ENCODE results near the gene FLNB.

FLNB gene

DNA sequence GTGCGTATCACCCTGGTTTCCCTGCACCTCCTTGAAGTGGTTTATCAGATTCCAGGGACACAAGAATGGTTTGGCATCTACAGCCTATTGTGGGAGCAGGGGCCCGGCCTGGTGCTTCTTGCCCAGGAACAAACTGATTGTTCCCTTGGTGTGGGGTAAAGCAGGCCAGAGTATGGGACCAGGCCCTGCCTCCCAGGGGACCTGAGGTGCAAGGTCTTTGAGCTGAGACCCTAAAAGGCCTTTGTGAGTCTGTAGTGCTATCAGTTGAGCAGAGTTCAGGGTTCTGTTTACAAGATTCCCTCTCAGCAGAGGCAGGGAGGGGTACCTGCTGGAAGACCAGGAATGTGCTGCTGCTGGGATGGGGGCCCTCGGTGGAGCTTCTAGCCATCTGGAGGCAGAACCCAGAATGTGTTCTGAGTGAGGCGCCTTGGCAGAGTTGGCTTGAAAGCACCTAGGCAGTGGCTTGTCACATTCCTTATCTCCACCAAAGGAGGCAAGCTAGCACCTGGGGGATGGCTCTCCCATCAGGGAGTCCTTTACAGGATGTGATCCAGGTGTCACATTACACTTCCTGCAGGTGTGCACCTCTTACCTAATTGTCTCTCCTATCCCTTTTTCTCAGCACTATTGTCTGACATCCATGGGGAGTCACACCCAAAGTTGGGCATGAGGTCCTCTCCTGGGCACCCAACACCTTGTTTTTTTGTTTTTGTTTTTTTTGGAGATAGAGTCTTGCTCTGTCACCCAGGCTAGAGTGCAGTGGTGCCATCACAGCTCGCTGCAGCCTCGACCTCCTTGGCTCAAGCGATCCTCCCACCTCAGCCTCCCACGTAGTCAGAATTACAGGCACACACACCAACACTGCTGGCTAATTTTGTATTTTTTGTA lies 13.1 kb downstream of the FLNB start:
- TF ChIP-seq, protein P1, sequence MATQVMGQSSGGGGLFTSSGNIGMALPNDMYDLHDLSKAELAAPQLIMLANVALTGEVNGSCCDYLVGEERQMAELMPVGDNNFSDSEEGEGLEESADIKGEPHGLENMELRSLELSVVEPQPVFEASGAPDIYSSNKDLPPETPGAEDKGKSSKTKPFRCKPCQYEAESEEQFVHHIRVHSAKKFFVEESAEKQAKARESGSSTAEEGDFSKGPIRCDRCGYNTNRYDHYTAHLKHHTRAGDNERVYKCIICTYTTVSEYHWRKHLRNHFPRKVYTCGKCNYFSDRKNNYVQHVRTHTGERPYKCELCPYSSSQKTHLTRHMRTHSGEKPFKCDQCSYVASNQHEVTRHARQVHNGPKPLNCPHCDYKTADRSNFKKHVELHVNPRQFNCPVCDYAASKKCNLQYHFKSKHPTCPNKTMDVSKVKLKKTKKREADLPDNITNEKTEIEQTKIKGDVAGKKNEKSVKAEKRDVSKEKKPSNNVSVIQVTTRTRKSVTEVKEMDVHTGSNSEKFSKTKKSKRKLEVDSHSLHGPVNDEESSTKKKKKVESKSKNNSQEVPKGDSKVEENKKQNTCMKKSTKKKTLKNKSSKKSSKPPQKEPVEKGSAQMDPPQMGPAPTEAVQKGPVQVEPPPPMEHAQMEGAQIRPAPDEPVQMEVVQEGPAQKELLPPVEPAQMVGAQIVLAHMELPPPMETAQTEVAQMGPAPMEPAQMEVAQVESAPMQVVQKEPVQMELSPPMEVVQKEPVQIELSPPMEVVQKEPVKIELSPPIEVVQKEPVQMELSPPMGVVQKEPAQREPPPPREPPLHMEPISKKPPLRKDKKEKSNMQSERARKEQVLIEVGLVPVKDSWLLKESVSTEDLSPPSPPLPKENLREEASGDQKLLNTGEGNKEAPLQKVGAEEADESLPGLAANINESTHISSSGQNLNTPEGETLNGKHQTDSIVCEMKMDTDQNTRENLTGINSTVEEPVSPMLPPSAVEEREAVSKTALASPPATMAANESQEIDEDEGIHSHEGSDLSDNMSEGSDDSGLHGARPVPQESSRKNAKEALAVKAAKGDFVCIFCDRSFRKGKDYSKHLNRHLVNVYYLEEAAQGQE (IDR thresholded peaks at IDR 0.05; ENCODE audit: low read depth), result no peak
- TF ChIP-seq YY1 (IDR thresholded peaks at IDR 0.05; ENCODE audit: low read depth) (peak; percentile 59; the same call in 1 of the 2 replicates), TEAD4 (IDR thresholded peaks at IDR 0.05) (peak; percentile 81), TCF12 (IDR thresholded peaks at IDR 0.05; ENCODE audit: low read depth) (peak; percentile 97), EP300 (IDR thresholded peaks at IDR 0.05; ENCODE audit: borderline replicate concordance) (peak; percentile 93), CREB1 (IDR thresholded peaks at IDR 0.05; ENCODE audit: low read depth) (no peak), NFIC (IDR thresholded peaks at IDR 0.05) (peak; percentile 81), RAD21 (IDR thresholded peaks at IDR 0.05; ENCODE audit: low read depth) (no peak), FOXM1 (IDR thresholded peaks at IDR 0.05; ENCODE audit: borderline replicate concordance, low read depth) (peak; percentile 44; the same call in 1 of the 2 replicates), CEBPB (IDR thresholded peaks at IDR 0.05) (peak; percentile 79; the same call in 1 of the 2 replicates), ZBTB7A (IDR thresholded peaks at IDR 0.05; ENCODE audit: low read depth) (no peak)
- TF ChIP-seq, protein P2, sequence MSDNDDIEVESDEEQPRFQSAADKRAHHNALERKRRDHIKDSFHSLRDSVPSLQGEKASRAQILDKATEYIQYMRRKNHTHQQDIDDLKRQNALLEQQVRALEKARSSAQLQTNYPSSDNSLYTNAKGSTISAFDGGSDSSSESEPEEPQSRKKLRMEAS (IDR thresholded peaks at IDR 0.05), result peak; percentile 52
- TF ChIP-seq, protein P3, sequence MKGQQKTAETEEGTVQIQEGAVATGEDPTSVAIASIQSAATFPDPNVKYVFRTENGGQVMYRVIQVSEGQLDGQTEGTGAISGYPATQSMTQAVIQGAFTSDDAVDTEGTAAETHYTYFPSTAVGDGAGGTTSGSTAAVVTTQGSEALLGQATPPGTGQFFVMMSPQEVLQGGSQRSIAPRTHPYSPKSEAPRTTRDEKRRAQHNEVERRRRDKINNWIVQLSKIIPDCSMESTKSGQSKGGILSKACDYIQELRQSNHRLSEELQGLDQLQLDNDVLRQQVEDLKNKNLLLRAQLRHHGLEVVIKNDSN (IDR thresholded peaks at IDR 0.05), result 0 out of 2 replicates have a peak, but pooled peaks have one; percentile 39

DNA sequence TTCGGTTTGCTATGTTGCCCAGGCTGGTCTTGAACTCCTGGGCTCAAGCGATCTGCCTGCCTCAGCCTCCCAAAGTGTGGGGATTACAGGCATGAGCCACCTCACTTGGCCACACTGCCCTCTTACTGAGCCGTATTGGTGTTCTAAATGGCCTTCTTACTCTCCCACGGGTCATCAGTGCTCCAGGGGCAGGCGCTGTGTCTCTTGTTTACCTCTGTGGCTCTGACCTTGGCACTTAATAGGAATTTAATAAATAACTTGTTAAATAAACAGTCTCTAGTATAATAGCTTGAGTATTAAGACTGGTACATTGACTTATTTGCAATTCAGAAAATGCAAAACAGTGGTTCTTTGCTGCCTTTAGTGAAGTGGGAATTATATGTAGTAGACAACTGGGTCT lies 13.7 kb downstream of the FLNB start:
- TF ChIP-seq, protein P2 (IDR thresholded peaks at IDR 0.05), result no peak
- TF ChIP-seq, protein P3 (IDR thresholded peaks at IDR 0.05), result no peak
- TF ChIP-seq EP300 (IDR thresholded peaks at IDR 0.05; ENCODE audit: borderline replicate concordance) (no peak), ZBTB7A (IDR thresholded peaks at IDR 0.05; ENCODE audit: low read depth) (no peak), YY1 (IDR thresholded peaks at IDR 0.05; ENCODE audit: low read depth) (no peak), FOXM1 (IDR thresholded peaks at IDR 0.05; ENCODE audit: borderline replicate concordance, low read depth) (no peak), TAF1 (IDR thresholded peaks at IDR 0.05; ENCODE audit: low read depth) (no peak), EGR1 (IDR thresholded peaks at IDR 0.05) (no peak), RAD21 (IDR thresholded peaks at IDR 0.05; ENCODE audit: low read depth) (no peak), CEBPB (IDR thresholded peaks at IDR 0.05) (no peak), TCF12 (IDR thresholded peaks at IDR 0.05; ENCODE audit: low read depth) (no peak), NFIC (IDR thresholded peaks at IDR 0.05) (no peak)

DNA sequence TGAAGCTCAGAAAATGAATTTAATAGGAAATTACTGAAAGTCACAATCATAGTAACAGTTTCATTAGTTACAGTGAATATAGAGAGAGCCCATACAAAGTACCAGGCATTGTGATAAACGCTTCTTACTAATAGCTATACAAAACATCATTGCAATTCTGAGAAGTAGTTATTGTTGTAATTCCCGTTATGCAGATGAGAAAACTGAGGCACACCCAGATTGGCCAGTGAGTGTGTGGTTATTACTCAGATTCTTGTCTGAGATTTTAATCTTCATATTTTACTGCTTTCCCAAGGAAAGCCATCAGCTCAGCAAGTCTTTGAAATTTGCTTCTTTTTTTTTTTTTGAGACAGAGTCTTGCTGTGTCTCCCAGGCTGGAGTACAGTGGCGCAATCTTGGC lies 14.3 kb downstream of the FLNB start:
- TF ChIP-seq NFIC (IDR thresholded peaks at IDR 0.05), result no peak
- no peak for TF ChIP-seq YY1 (IDR thresholded peaks at IDR 0.05; ENCODE audit: low read depth)
- TF ChIP-seq FOXM1 (IDR thresholded peaks at IDR 0.05; ENCODE audit: borderline replicate concordance, low read depth), result no peak
- TF ChIP-seq CEBPB (IDR thresholded peaks at IDR 0.05), result no peak
- TF ChIP-seq TEAD4 (IDR thresholded peaks at IDR 0.05), result no peak
- TF ChIP-seq EGR1 (IDR thresholded peaks at IDR 0.05), result no peak

DNA sequence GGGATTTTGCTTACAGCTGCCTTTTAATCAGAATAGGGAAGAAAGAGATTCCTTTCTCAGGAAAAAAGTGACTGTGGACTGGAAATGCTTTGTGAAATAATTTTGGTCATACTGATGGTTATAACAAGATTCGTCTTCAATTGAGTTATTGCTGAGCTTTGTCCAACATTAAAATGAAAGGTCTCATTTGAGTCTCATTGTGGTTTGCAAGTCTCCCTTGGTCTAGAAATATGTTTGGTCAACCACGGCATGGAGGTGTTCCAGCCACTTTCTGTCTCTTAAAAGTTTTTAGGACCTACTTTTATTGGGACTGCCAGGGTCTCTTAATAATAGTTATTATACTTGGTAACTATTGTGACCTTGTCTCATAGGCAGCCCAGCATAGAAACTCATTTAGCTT lies 15.3 kb downstream of the FLNB start:
- TF ChIP-seq EP300 (IDR thresholded peaks at IDR 0.05; ENCODE audit: borderline replicate concordance) (no peak), CEBPB (IDR thresholded peaks at IDR 0.05) (no peak), CREB1 (IDR thresholded peaks at IDR 0.05; ENCODE audit: low read depth) (no peak), TCF12 (IDR thresholded peaks at IDR 0.05; ENCODE audit: low read depth) (no peak), TAF1 (IDR thresholded peaks at IDR 0.05; ENCODE audit: low read depth) (no peak), FOXM1 (IDR thresholded peaks at IDR 0.05; ENCODE audit: borderline replicate concordance, low read depth) (no peak), RAD21 (IDR thresholded peaks at IDR 0.05; ENCODE audit: low read depth) (no peak), EGR1 (IDR thresholded peaks at IDR 0.05) (no peak), YY1 (IDR thresholded peaks at IDR 0.05; ENCODE audit: low read depth) (no peak), ZBTB7A (IDR thresholded peaks at IDR 0.05; ENCODE audit: low read depth) (no peak), TEAD4 (IDR thresholded peaks at IDR 0.05) (no peak), NFIC (IDR thresholded peaks at IDR 0.05) (no peak)
- TF ChIP-seq, protein P2 (IDR thresholded peaks at IDR 0.05), result no peak
- TF ChIP-seq, protein P3 (IDR thresholded peaks at IDR 0.05), result no peak
- TF ChIP-seq, protein P1 (IDR thresholded peaks at IDR 0.05; ENCODE audit: low read depth), result no peak

Data from Ishikawa (cell line).